Stimulated activated CD8-positive, alpha-beta memory T cell treated with anti-CD3 and anti-CD28 coated beads, Interleukin-2, amount 100 ng/mL, for 1 hour (primary cell): ENCODE results near the gene DENND10.
"Not testable (repeated sequence)": the region's sequence is repeated elsewhere in the genome, so short reads cannot be mapped to it uniquely, and the experiment has no call there.

Experiments
- DNase-seq, 2 donors: peaks; one replicate each; pipeline ENCODE4 v3.0.0-alpha.2; 2020; ENCODE audit warnings: low read depth in 2 of 2

The DENND10 gene

GRCh38 chr10:119103903-119104653, at the start of gene DENND10:
Gene DENND10, plus strand, starts transcription at chr10:119104113. Its CDS starts 30 bp downstream, at chr10:119104143.
- peak; percentile 45 to 73 for DNase-seq

GRCh38 chr10:119055472-119055871, 48.4 kb upstream of the DENND10 start:
- DNase-seq, result no peak

DNA sequence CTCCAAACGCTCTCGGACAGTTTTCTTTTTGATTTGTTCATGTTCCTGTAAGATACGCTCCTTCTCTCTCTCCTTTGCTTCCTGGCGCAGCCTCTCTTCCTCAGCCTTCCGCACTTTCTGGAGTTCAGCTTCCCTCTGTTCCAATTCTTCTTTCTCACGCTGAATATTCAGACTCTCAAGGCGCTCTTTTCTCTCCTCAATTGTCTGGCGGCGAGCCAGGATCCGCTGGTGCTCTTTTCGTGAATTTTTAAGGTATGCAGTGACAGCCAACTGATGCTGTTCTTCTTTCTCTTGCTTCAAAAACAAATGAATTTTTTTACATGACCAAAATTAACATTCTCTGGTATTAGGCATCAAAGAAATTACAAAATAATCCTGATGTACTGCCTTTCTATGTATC, 45.9 kb upstream of the DENND10 start:
- DNase-seq, result no peak

DNA sequence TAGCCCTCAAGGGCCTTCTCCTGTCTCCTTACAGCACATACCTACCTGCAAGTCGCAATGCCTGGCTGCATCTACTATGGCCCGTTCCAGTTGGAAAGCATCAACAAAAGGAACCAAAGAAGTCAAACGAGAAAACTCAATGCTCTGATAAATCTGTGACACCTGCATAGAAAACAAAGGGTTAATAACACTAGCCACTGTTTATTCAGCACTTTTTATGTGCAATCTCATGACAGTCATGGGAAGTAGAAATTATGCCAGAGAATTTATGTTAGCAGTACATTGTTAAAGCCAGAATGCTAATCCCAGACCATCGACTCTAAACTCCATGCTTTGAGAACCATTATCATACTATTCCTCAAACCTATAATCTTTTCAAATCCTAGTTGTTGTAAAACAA, 44.4 kb upstream of the DENND10 start:
- no peak for DNase-seq

- no peak for DNase-seq
These were observed 43.8 kb upstream of the DENND10 start for GRCh38 chr10:119060107-119060506.

DNA sequence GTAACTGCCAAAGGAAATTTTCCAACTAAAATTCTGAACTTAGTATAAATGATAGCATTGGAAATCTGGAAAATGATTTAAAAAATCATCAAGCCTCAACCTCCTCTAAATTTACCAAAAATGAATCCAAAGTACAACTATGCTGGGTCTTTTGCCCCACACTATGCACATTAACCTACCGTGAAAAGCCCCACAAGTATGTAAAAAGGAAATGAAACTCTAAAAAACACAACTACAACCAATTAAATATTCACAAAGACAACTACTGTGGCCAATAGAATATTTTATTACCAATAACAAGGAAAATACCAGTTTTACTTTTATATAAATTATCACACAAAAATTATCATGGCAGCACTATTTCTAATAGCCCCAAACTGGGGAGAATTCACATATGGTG, 42.6 kb upstream of the DENND10 start:
- no peak for DNase-seq

DNA sequence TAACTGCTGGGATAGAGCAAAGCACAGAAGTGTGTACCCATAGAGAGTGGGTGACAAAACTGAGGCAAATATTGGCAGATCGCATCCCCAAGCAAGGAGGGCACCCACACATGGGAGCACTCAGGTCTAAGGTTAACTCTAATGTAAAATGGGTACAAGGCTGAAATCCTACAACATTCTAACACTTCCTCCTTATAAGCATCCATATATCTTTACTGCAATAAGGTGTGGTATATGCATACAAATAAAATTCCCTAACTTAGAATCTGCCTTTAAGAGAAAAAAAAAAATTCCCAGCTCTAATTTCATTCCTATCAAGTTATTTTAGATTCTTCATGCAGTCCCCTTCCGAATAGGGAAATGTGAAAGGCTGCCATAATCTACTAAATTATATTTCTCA, 42.0 kb upstream of the DENND10 start:
- no peak for DNase-seq

GRCh38 chr10:119070395-119071165, 33.3 kb upstream of the DENND10 start:
- no peak for DNase-seq

DNA sequence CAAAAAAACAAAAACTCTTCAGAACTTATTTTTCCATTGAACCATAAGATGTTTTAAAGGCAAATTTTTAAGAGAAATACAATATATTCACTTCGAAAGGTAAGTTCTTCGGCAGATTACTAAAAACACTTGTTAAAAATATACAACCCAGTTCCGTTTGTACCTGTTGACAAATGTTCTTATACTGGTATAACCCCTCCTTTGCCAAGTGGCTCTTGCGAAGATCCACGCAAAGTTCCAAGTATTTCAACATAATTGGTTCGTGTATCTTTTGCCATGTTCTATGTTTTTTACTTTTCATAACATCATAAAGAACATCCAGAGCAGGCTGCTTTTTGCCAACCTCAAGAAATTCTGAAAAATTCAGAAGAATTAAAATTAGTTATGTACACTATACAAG, 30.3 kb upstream of the DENND10 start:
- DNase-seq, result no peak

GRCh38 chr10:119078422-119079179, 25.3 kb upstream of the DENND10 start:
- no peak for DNase-seq

DNA sequence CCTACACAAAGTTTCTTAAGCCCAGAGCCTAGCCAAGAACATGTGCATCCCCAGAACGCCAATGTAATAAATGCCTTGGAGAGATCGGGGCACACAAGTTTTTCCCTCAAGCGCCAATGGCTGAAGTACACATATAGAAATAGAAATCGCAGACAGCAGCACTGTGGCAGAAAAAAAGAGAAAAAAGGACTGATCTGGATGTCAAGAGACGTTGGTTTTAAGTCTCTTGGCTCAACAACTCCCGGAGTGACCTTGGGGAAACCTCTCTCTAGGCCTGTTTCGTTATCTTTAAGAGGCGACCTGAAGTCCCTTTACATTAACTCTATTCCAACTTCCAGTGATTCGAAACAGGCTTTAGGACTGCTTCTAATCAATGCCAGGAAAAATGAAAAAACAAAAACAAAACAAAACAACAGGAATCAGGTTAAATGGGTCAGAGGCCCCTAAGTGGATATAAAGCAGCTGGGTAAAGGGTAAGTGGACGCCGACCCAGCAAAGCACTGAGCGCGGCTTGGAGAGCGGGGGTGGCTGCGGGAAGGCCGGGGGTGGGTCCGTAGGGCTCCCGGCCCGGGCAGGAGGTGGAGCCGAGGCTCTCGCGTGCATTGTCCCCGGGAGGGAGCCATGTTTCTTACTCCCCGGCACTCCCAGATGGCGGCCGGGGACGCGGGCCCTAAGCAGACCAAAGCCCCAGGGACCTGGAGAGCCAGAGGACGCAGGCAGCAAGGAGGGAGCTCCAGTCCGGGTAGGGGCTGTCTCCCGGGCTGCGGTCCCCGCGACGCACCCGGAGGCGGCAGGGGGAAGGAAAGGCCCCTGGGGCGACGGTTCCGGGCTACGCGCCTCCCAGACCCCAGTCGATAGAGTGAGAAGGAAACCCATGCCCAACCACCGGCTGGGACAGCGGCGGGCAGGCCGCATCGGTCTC, 24.1 kb upstream of the DENND10 start:
- peak; percentile 34 to 38 for DNase-seq

- peak; percentile 83 for DNase-seq
These were observed 23.2 kb upstream of the DENND10 start, which contains the start of gene EIF3A for GRCh38 chr10:119080521-119081259. Gene EIF3A, minus strand, starts transcription at chr10:119080817. Its CDS starts 141 bp downstream, at chr10:119080676.

DNA sequence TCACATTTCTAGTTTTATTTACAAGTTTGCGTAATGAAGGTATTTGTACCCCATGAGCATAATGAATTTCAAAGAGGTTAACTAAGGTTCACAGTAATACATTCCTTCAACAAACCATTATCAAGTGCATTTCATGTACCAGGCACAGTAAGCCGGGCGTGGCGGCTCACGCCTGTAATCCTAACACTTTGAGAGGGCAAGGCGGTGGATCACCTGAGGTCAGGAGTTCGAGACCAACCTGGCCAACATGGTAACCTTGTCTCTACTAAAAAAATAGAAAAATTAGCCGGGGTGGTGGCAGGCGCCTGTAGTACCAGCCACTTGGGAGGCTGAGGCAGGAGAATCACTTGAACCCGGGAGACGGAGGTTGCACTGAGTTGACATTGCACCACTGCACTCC, 19.0 kb upstream of the DENND10 start:
- DNase-seq, result no peak

DNA sequence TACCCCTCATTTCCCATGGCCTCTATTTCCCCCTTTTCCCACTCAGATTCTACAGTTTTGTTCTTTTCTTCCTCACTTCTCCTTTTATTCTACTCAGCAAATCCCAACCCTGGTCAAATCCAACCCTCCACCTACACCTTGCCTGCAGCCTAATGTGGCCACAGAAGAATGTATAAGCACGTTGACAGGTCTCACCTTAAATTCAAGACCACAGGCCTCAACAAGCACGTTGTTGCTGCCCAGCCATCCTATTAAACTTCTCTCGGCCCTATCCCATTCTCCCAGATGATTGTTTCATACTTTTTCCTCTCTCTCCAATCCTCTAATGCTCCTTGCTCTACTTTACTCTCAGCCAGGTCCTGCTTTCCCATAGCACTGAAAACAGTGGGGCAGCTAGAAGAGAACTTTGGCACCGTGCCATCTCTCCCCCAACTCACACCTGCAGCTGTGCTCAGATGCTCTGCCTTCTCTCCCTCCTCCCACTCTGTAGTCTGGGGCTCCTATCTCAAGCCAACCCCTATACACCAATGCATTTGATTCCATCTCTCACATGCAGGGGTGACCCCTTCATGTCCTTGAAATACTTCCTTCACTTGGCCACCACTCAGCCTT, 16.5 kb upstream of the DENND10 start:
- DNase-seq, result no peak

GRCh38 chr10:119090026-119090795, 13.7 kb upstream of the DENND10 start:
- no peak for DNase-seq

GRCh38 chr10:119090968-119091367, 12.9 kb upstream of the DENND10 start:
- peak in 1 of 2 donors; percentile 13 for DNase-seq

DNA sequence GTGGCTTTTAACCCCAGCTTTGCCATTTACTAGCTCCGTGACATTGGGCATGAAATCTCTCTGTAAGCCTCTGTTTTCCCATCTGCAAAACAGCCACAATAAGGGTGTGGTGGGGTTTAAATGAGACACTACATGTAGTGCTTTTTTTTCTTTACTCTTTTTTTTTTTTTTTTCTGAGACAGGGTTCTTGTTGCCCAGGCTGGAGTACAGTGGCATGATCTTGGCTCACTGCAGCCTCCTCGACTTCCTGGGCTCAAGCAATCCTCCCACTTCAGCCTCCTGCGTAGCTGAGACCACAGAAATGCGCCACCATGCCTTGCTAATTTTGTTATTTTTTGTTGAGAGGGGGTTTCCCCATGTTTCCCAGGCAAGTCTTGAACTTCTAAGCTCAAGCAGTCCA, 8.3 kb upstream of the DENND10 start:
- DNase-seq, result no peak

GRCh38 chr10:119096641-119097415, 7.1 kb upstream of the DENND10 start:
- DNase-seq, result not testable (repeated sequence)
